ENCODE measurements around the gene ANKRD36B.
"Not testable (repeated sequence)": the region's sequence is repeated elsewhere in the genome, so short reads cannot be mapped to it uniquely, and the experiment has no call there.

The ANKRD36B gene

DNA sequence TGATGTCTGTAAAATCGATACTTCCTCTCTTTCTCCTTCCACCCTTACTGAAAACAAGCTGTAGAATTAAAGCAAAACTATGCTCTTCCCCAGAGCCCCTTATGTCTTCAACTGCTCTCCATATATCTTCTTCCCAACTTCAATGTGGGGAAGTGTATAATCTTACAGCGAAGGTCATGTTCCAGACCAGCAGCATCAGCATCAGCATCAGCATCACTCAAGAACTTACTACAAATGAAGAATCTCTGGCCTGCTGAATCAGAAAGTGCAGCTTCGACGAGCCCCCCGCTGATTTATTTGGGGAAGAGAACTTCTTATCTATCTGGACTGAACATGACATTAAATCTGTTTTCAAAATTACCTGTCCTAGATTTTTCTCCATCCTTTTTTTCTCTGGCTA, 40.6 kb downstream of the ANKRD36B start:
- not testable (repeated sequence) for DNase-seq (ENCODE audit: low spot score)

DNA sequence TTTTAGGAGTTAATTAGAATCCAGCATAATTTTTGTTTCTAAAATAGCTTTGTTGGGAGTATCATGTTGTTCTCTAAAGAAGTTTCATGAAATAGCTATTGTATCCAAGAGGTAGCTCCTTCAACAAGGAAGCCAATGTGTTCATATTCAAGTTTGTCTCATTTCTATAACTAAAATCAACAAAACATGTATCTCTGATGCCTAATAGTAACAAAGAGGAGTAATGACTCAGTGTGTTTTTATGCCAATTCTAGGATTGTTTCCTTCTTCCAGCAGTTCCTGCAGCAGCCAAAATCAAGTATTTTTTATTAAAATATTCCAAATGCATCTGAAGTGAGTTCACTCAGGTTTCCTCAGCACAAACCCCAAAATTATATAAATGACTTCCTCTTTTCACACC, 41.1 kb downstream of the ANKRD36B start:
- not testable (repeated sequence) for DNase-seq (ENCODE audit: low spot score)

DNA sequence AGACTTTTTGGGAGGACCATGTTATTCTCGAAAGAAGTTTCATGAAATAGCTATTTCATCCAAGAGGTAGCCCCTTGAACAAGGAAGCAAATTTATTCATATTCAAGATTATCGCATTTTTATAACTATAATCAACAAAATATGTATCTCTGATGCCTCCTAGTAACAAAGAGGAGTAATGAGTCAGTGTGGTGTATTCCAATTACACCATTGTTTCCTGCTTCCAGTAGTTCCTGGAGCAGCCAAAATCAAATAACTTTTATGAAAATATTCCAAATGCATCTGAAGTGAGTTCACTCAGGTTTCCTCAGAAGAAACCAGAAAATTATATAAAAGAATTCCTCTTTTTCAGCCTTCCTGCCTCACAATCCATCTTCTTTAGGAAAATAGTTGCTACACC, 43.0 kb downstream of the ANKRD36B start:
- DNase-seq (ENCODE audit: low spot score) = no peak

DNA sequence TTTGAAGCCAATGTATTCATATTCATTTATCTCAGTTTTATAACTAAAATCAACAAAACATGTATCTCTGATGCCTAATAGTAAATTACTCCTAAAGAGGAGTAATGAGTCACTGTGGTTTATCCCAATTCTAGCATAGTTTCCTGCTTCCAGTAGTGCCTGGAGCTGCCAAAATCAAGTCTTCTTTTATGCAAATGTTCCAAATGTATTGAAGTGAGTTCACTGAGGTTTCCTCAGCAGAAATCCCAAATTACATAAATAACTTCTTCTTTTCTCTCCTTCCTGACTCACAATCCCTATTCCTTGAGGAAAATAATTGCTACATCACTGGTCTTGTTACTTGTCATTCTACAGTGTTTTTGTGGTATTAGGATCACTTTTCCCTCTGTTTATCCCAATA, 44.8 kb downstream of the ANKRD36B start:
- DNase-seq (ENCODE audit: low spot score) = not testable (repeated sequence)

DNA sequence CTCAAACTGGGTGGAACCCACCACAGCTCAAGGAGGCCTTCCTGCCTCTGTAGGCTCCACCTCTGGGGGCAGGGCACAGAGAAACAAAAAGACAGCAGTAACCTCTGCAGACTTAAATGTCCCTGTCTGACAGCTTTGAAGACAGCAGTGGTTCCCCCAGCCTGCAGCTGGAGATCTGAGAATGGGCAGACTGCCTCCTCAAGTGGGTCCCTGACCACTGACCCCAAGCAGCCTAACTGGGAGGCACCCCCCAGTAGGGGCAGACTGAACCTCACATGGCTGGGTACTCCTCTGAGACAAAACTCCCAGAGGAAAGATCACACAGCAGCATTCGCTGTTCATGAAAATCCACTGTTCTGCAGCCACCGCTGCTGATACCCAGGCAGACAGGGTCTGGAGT, 63.8 kb downstream of the ANKRD36B start:
- DNase-seq (ENCODE audit: low spot score) = not testable (repeated sequence)

DNA sequence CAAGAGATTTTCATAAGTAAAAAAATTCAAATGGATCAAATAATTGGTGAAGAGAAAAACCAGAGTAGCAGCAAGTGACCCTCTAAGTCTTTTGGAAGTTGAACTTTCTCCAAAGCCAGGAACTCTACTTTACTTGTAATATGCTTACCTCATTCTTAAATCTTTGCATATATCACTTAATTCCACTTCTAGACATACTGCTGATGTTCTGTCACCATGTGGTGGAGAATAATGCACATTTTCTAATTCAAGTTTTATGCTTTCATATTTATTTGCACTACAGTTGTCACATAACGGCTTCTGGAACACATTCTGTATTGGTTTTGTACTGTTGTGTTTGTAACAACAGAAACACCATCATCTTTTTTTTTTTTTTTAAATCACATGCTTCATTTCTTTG, 65.9 kb downstream of the ANKRD36B start:
- DNase-seq (ENCODE audit: low spot score) = not testable (repeated sequence)

DNA sequence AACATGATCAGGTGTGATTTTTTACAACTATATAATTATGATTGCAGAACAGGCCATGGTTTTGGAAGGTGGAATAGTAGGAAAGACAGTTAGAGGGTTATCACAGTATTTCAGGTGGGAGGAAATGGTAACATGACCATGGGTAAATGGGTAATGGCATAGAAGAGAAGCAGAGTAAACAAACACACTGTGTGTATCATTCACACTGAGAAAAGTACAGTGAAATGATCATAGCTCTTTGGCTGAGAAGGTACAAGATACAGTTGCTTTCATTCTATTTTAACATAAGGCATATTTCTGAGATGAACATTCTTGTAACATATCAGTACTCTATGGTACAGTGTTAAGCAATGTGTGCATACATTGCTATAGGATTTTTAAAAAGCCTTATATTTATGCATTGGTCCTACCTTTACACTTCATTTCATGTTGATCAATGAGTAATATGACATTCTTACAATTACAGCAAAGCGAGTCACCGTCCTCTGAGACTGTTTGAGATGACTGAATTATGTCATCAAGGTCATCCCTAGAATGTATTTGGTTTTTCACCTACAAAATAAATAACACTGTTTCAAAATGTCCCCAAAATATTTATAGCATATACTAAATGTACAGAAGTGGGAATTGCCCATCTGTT, 66.6 kb downstream of the ANKRD36B start:
- not testable (repeated sequence) for DNase-seq (ENCODE audit: low spot score)

DNA sequence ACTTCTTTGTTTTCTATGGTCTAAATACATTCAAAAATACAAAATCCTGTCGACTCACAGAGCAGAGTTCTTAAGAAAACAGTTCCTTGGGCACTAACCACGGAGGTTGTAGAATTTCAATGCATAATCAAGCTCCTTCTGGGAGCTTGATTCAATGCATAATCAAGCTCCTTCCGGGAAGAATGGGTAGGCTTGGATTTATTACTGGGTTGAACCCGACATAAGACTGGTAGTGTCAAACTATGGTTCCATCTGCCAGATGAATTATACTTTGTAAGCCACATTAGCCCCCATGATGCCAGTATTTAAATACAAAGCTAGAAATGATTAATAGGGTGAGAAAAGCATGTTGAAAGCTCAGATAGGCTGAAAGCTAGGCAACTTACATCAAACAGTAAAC, 94.0 kb downstream of the ANKRD36B start:
- not testable (repeated sequence) for DNase-seq (ENCODE audit: low spot score)

DNA sequence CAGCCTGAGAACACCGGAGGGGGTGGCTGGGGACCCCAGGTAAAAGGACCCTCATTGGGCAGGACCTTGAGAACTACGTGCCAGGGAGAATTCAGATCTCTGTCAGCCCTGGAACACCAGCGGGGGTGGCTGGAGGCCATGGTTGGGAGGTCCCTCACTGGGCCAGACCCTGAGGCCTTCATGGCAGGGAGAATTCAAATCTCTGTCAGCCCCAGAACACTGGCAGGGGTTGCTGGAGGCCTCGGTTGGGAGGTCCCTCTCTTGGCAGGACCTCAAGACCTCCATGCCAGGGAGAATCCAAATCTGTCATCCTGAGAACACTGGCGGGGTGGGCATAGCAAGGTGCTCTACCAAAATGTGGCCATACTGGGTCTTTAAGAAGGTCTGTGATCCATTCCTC, 99.5 kb downstream of the ANKRD36B start:
- DNase-seq (ENCODE audit: low spot score) = not testable (repeated sequence)

Measured in GM03348 (cell line).